OCI-LY3 (cell line): ENCODE data around the gene LGALS8.

Experiments used
- EZH2phosphoT487 ChIP-seq: fragments of 200-600 bp; shearing (Covaris generic); IDR thresholded peaks from 2 replicates; pipeline ENCODE4 v1.6.1; 2018; ENCODE audit warnings: antibody characterized with exemption, mixed run types, low read depth
- TF ChIP-seq, protein P1 (sequence below): fragments of 200-600, 300-600 bp; sonication (generic); IDR thresholded peaks from 2 replicates; pipeline ENCODE4 v1.5.1; 2014; ENCODE audit warnings: antibody characterized with exemption, low read length, low read depth

DNA sequence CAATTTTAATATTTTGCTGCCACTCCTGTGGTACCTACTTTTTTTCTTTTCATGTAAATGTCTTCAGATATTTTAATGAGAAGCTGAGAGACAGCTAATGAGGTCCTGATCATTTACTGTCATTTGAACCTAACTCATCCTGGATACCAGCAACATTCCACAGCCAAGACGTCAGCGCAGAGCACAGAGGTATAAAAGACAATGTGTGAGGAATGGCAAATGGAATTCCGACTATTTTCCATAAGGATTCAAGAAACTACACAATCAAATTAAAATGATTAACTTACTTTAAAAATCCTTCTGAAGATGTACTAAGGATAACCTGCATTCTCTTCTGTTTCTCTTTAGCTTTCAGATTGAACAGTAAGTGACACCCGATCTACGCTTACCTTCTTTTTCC is 41.7 kb downstream of the LGALS8 start:
- TF ChIP-seq, protein P1, sequence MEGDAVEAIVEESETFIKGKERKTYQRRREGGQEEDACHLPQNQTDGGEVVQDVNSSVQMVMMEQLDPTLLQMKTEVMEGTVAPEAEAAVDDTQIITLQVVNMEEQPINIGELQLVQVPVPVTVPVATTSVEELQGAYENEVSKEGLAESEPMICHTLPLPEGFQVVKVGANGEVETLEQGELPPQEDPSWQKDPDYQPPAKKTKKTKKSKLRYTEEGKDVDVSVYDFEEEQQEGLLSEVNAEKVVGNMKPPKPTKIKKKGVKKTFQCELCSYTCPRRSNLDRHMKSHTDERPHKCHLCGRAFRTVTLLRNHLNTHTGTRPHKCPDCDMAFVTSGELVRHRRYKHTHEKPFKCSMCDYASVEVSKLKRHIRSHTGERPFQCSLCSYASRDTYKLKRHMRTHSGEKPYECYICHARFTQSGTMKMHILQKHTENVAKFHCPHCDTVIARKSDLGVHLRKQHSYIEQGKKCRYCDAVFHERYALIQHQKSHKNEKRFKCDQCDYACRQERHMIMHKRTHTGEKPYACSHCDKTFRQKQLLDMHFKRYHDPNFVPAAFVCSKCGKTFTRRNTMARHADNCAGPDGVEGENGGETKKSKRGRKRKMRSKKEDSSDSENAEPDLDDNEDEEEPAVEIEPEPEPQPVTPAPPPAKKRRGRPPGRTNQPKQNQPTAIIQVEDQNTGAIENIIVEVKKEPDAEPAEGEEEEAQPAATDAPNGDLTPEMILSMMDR, result no peak
- TF ChIP-seq EZH2phosphoT487, result no peak
